ENCODE data around the gene NECTIN4.

The NECTIN4 gene

DNA sequence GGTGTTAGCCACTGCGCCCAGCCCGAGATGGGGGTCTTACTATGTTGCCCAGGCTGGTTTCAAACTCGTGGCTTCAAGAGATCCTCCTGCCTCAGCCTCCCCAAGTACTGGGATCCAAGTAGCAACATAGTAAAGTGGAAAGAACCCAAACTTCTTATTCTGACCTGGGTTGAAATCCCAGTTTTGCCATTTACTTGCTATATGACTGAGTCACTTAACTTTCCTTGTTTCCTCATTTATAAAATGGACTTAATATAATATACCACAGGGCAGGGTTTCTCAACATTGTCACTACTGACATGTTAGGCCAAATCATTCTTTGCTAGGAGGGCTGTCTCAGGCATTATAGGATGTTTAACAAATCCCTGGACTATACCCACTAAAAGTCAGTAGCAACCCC is 21.8 kb upstream of the NECTIN4 start:
- DNase-seq, result no peak

DNA sequence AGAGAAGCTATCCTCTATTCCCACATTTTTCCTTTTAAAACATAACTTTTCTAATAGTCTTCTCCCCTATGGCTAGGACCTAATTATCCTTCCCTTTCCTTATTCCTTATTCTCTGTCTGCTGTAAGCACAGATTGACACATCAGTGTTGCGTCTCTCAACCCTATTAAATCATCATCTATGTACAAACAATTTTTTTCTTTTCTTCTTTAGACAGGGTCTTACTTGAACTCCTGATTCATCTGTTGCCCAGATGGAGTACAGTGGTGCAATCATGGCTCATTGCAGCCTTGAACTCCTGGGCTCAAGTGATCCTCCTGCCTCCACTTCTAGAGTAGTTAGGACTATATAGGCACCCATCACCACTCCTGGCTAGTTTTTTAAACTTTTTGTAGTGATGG is 17.1 kb upstream of the NECTIN4 start:
- DNase-seq, result no peak

DNA sequence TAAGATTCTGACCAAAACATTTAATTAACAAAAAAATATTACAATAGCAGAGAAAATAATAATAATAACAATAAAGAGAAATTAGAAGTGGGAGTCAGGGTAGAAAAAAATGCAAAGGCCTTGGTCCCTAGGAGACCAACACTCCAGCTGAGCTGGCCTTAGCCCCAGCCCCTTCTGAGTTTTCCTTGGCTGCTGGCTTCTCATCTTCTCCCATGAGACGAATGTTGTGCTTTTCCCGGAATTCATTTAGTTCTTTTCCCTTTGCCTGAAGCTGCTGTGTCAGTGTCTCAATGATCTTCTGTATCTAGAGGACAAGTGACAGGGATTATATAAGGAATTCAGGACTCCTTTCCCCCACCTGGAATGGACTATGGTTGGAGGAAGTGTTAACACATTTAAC is 11.2 kb upstream of the NECTIN4 start:
- no peak for DNase-seq

DNA sequence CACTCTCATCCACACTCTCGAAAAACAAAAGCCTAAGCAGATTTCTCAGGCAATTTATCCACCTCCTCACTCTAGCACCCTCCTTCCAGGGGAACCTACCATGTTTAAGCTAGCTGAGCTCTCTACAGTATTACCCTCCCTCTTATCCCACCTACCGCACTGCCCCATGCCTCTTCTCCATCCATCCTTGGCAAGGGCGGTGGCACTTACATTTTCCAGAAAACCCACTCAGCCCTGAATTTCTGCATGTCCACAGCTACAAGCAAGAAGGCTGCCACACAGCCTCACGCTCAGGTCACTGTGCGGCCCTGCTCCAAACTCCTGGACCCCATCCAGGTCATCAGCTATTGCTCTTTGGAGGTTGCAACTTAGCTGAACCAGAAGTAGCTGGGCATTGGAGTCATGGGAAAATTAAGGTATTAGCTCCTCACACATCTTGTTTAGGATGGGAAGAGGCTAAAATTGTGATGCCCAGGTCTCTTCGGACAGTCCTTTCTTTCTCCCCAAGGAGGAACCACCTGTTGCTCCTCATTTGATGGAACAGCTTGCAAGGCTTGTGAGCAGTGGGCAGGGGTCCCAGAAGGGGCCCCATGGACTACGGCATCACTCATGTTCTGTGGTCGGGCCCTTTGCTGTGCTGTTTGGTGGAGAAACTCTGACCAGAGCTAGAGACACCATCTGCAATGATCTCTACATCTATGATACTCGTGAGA is 9.9 kb upstream of the NECTIN4 start:
- no peak for DNase-seq

DNA sequence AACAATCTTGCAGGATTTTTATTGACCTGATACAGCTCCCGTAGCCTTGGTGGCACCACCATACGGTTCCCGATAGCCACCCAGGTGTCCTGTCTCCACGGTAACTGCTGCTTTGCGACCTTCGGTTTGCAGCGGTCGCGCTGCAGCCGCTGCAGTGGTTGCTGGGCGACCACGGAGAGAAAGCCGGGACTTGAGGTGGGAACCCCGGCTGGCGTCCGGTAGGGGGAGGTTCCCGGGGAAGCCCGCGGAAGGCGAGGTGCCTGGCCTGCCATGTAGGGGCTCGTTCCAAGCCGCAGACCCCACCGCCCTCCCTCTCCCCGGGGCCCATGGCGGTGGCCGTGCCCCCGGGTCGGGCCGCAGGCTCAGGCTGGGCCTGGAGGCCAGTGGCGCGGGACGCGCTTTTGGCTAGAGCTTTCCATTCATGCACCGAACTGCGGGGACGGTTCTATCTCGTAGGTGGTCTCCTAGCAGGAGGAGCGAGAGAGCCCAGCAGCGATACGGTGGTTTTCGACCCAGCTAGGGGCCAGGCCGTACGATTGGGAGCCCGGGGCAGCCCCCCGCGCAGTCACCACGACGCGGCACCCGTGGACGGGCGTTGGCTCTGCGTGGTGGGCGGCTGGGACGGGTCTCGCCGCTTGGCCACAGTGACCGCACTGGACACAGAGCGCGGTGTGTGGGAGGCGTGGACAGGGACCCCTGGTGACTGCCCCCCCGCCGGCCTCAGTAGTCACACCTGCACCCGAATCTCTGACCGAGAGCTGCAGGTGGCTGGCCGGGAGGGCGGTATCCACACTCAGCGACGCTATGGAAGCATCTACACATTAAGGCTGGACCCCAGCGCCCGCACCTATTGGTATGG is 9.1 kb upstream of the NECTIN4 start, which contains the start of gene KLHDC9:
TSS of gene KLHDC9 (plus strand) at position 152 of the 859 bp plus-strand sequence. CDS start at position 327, 175 bp downstream.
- peak; percentile 56 for DNase-seq

DNA sequence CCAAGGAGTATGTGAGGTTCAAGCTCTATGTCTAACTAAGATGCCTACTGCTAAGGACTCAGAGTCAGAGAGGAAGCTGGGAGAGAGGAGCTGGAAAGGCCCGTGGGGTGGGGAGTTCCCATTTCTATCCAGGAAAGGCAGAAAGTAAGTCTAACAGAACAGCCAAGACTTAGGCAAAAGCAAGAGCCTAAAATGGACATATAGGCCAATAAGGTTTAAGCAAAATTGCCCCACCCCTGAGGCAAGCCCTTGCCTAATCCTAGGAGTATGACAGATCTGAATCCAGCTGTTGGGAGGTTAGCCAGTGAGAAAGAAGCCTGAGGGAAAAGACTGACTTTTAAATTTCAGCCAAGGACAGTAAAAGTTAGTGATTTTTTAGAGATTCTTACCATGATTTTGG is 7.2 kb upstream of the NECTIN4 start:
- no peak for DNase-seq

DNA sequence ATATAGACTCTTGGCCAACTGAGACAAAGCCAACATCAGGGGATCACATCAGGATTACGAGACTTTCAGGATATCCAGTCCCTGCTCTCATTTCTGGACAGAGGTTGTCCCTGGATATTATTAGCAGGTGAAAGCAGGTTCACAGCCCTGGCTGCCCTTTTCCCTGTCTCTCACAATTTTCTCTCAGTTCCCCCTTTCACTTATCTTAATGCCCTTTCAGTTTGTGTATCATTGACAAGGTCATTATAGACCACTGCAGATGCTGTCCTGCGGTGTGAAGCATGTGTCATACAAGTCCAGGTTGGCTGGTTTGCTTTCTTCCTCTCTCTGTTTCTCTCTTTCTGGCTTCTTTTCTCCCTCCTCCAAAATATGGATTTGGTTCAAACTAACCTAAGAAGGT is 6.7 kb upstream of the NECTIN4 start:
- DNase-seq, result no peak

DNA sequence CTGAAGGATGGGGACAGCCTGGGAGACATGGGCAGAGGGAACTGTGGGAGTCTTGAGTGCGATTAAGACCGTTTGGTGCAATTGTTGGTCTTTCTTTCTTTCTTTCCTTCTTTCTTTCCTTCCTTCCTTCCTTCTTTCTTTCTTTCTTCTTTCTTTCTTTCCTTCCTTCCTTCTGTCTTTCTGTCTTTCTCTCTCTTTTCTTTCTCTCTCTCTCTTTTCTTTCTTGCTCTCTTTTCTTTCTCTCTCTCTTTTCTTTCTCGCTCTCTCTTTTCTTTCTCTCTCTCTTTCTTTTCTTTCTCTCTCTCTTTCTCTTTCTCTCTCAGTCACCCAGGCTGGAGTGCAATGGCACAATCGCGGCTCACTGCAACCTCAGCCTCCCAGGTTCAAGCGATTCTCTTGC is 5.9 kb upstream of the NECTIN4 start:
- DNase-seq, result no peak

DNA sequence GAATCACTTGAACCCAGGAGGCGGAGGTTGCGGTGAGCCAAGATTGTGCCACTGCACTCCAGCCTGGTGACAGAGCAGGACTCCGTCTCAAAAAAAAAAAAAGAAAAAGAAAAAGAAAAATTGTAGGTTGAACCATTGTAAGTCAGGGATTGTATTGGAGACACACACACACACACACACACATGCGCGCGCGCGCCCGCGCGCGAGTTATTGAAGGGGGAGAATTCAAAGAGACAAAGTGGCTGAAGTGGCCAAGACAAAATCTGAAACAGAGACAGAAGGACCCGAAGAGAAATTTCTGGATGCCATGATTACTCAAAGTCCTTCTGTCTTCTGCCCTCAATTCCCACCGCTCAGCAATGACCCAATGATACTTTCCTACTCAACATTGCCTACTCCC is 5.1 kb upstream of the NECTIN4 start:
- DNase-seq, result no peak

DNA sequence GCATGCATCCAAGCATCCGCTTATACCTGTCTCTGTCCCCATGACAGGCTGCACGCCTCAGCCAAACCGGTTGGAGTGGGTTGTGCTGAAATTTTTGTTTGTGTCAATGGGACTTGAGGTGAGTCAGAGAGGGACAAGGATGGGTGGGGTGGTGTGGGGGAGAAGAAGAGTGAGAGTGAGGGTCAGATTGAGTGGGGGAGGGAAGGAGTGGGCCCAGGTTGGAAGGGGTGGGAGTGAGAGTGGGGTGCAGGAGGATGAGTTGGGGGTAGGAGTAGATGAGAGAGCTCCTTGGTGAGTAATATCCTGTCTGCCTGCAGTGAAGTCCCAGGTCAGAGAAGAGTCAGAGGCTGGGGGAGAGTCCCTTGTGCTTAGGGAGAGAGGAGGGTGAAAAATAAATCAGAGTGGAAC is 3.3 kb upstream of the NECTIN4 start:
- no peak for DNase-seq

DNA sequence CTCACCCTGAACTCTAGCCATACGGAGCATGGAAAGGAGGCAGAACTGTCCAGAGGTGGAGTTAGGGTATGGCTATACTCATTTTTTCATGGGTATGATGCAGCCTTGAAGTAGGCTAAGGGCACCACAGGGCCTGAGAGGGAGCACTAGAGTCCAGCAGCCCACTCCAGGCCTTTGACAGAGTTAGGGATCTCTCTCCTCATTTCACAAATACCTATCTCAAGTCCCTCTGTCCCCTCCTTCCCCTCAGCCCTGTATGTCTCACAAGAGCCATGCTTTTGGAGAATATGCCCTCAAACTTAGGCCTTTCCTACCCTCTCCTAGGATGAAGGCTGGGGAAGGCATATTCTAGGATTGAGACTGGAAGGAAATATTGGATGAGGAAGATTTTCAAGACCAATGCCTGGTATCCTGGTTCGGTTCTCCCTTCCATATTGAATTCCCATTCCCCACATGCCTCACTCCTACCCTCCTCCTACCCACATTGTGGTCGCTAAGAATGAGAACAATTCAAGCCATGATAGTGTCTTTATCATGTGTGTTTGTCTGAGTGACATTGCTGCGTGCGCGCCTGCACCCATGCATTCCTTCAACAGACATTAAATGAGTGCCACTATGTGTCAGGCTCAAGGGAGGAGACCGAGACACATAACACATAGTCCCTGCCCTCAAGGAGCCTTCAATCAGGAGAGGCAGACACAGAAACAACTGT is 2.6 kb upstream of the NECTIN4 start:
- no peak for DNase-seq

DNA sequence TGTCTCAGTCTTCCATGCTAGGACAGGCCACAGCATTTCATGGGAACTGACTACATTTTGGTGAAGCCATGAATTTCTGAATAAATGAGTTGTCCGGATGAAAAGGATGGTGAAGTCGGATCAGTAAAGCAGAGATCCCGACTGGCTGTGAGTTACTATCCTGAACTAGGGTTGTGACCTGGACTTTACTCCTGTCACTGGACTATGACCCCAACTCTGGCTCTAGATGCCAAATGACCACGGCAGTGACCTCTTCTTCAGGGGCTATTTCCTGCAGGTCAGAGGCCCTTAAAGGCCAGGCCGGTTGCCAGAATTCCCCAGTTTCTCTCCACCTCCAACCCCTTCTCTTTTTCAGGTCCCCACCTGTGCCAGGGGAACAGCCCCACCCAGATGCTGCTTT is 1.7 kb upstream of the NECTIN4 start:
- no peak for DNase-seq

DNA sequence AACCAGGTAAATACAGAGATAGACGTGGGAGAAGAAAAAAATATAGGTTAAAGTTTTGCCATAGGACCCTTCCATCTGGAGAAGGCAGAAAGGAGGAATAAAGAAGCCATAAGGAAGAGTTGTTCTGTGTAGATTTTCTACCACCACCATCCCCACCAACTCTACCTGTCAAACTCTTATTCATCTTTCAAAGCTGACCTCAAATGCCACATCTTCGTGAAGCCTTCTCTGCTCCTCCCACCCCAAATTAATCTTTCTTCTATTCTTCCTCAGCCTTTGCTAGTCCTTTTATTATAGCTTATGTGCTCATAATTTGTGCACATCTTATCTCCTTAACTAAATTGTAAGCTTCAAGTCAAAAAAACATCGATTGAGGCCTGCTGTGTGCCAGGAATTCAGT is 1.3 kb upstream of the NECTIN4 start:
- DNase-seq, result no peak

DNA sequence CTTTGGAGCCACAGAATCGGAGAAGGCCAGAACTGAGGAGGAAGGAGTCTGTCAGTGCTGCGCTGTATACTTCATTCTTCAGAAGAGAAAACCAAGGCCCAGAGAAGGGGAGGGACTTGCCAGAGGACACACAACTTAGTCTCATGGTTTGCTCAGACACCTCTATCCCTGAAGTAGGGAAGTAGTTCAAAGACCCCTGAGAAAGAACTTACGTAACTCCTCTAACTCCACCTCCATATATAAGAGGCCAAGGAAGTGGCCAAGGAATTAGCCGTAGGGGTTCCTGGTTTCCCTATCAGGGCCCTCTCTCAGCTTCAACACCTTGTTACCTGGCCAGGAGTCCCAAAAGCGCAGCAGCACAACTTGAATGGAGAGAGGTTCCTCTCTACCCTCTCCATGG is 580 bp upstream of the NECTIN4 start:
- DNase-seq, result no peak

DNA sequence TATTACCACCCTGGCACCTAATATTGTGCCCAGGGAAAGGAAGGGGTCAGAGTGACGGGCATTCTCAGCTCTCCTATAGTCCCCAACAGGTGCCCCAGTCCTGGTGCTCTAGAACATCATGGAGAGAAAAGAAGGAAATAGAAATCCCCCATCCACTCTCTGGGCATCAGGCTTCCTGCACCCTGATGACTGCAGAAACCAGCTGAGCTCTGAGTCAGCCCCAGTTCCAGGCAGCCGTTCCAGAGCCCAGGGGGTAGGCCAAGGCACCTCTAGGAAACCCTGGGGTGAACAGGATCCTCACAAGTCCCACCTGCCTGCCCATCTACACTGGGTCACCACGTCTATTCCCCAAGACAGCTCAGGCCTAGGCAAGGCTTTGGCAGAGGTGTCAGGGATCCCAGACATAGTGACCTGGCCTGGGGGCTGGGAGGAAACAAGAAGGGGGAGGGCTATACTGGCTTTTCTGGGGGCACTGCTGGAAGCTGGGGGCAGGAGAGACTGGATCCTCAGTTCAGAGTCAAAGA is 709 bp downstream of the NECTIN4 start:
- DNase-seq, result no peak

DNA sequence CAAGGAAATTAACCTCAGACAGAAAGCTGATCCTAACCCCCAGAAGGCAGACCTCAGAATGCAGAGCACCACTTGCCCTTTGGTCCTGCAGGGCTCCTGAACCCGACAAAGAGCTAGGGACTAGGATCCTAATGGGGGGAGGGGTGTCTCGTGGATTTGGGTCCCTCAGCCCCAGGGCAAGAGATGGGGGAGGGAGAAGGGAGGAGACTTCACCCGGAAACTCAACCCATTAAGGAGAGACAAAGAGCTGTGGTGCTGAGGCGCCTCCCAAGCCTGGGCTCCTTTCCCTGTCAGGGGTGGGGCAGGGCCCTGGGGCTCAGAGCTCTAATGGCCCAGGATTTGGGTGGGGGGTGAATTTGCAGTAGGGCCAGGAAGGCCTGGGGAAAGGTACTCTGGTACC is 2.9 kb downstream of the NECTIN4 start:
- DNase-seq, result no peak

DNA sequence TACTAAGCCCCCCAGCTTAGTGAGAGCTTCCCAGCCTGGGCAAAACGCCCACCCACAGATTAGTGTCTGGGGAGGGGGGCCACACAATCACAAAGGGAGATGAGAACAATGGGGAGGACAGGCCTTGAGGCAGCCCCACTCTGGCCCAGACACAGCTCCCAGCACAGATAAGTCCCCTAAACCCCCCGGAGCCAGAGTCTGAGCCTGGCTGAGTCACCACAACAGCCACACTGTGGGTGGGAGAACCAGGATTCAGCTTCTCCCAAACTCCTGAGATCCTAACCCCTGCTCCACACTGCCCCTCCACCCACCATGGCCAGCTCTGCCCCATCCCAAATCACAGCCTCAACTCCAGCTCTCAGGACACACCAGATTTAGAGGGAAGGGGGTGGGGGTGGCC is 4.2 kb downstream of the NECTIN4 start:
- no peak for DNase-seq

DNA sequence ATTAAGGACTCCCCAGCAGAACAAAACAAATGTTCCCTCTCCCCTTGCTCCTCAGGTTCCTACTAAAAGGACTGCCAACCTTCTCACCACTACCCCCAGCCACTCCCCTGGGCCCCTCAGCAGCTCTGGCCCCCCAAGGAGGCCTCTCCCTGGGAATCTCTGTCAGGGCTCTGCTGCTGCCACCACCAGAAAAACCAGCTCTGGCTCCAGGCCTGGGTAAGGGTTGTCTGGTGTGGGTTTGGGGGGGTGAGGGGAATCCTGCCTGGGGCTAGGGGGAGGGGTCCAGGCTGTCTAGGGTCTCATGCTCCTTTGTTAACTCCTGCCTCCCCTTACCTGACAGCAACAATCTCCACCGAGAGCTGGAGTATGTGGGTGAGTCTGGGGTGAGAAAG is 4.8 kb downstream of the NECTIN4 start:
- no peak for DNase-seq

DNA sequence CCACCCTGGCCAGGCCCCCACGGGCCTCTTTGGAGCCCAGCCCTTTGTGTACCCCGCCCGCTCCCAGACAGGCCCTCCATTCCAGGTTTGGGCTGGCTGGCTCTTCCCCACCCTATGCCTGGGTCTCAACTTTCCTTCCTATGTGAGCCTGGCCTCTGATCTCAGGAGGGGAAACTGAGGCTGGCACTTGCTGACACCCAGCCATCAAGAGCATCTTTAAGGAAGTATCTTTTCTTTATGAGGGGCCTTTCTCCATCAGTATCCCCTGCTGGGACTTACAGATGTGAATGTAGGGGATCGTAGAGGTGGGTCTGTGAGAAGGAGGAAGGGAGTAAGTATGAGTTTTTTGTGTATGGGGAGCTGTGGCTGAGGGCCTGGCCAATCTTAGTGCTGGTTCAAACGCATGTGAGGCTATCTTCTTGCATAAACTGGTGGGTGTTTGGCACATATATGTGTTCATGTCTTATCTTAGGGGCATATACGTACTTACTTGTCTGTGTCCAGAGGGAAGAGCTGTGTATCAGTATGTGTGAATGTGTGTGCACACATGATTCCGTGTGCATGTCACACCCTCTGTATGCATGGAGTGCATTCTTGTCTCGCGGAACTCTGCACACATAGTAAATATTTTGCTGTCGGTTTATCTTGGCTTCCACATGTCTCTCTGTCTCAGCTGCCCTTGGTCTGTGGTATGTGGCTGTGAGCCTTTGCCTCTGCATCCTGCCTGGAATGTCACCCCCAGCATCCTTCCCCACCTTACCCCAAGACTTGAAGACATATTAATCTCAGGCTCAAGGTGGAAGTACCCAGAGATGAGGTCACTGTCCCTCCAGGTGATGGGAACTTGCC is 5.4 kb downstream of the NECTIN4 start:
- DNase-seq, result no peak

DNA sequence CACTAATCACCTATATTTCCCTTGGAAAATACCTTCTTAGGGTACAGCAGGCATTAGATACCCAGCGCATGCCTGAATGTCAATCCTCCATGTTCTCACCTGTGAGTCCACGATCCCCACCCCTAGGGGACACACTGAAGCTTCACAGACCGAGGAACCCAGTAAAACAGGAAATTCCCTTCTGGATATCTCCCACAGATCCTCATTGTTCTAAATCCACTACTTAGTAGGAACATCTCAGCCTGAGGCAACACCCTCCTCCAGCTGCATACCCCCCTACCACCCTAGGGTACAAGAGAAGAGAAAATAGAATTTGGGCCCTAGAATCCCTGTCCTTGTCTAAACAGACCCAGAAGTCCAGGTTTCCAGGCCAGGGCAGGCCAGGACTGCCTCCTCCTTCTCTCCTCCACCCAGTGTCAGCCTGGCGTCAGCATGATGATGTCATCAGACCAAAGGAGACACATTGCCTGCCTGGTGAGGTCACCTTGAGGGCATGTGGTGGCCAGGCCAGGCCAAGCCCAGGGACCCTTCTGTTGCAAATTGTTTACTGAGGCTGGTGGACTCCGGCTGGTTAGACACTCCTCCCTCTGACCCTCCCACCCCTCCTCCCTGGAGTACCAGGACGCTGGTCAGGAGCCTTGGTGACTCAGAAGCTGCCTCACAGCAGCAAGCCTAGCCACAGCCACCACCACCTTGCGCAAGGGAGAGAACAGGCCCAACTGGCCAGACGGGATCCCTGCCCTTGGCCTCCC is 6.2 kb downstream of the NECTIN4 start:
- no peak for DNase-seq

DNA sequence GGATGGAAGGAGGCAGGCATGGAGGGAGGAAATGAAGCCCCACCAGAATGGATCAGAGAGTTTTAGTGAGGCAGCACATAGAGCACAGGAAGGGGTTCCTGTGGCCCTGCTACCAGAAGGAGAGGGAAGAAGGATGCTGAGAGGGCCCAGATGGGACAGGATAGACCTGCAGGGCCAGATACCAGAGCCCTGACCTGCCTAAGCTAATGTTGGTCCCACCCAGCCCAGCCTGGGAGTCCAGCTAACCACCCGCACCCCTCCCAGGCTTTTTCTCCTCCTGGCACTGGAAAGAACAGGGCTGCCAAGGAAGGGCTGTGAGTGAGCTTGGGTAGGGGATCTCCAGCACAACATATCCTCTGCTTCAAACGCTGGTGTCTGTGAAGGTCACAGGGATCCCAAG is 6.9 kb downstream of the NECTIN4 start:
- no peak for DNase-seq

DNA sequence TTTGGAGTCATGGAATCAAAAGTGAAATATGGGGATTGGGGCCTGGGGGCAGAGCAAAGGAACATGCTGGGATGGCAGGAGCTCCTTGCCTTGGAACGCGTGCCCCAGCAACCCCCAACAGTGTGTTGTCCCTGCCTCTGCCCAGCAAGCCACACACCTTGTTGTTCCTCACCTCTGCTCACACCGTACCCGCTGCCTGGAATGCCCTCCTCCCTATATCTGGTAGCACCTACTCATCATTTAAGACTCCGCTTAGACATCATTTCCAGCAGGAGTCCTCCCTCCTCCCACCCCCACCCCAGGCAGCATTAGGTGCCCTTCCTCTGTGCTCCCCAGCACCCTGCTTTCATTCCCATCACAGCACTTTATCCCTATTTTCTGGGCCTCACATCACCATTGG is 7.8 kb downstream of the NECTIN4 start:
- no peak for DNase-seq

All from activated gamma-delta T cell (primary cell).